Stimulated activated CD4-positive, alpha-beta T cell treated with anti-CD3 and anti-CD28 coated beads, Interleukin-4, amount 100 ng/mL, for 48 hours (primary cell): ENCODE measurements around the gene IGSF22.

Experiments used
- DNase-seq, 2 donors: peaks; one replicate each; pipeline ENCODE4 v3.0.0-alpha.2; 2020; ENCODE audit warnings: low read depth in 2 of 2

IGSF22 gene

GRCh38 chr11:18743900-18744514 lies 18.0 kb upstream of the IGSF22 start:
- DNase-seq: no peak

GRCh38 chr11:18743365-18743764 lies 17.4 kb upstream of the IGSF22 start:
- DNase-seq: no peak

- no peak for DNase-seq
Measured at GRCh38 chr11:18741783-18742182, 15.8 kb upstream of the IGSF22 start.

GRCh38 chr11:18739685-18740084 lies 13.7 kb upstream of the IGSF22 start:
- no peak for DNase-seq

- no peak for DNase-seq
Measured at GRCh38 chr11:18737642-18738041, 11.7 kb upstream of the IGSF22 start.

- DNase-seq: no peak
Measured at GRCh38 chr11:18736590-18737148, 10.7 kb upstream of the IGSF22 start.

GRCh38 chr11:18733202-18733601 lies 7.2 kb upstream of the IGSF22 start:
- no peak for DNase-seq

- DNase-seq: peak; percentile 40 to 61
Measured at GRCh38 chr11:18731949-18732821, 6.2 kb upstream of the IGSF22 start.

- no peak for DNase-seq
Measured at GRCh38 chr11:18731441-18731840, 5.5 kb upstream of the IGSF22 start.

- no peak for DNase-seq
Measured at GRCh38 chr11:18730020-18730419, 4.0 kb upstream of the IGSF22 start.

- no peak for DNase-seq
Measured at GRCh38 chr11:18729426-18729825, 3.4 kb upstream of the IGSF22 start.

- DNase-seq: no peak
Measured at GRCh38 chr11:18728658-18729057, 2.7 kb upstream of the IGSF22 start.

- peak; percentile 24 to 33 for DNase-seq
Measured at GRCh38 chr11:18727479-18728236, 1.7 kb upstream of the IGSF22 start.

GRCh38 chr11:18723991-18724390 lies 2.0 kb downstream of the IGSF22 start:
- no peak for DNase-seq

GRCh38 chr11:18722293-18722637 lies 3.7 kb downstream of the IGSF22 start:
- DNase-seq: no peak

- DNase-seq: peak; percentile 37 to 40
Measured at GRCh38 chr11:18721561-18722292, 4.3 kb downstream of the IGSF22 start.

GRCh38 chr11:18720808-18721560 lies 5.0 kb downstream of the IGSF22 start:
- DNase-seq: peak; percentile 70 to 79

GRCh38 chr11:18720091-18720807 lies 5.7 kb downstream of the IGSF22 start:
- DNase-seq: no peak

GRCh38 chr11:18715476-18715875 lies 10.5 kb downstream of the IGSF22 start:
- DNase-seq: no peak

GRCh38 chr11:18714443-18714780 lies 11.6 kb downstream of the IGSF22 start:
- no peak for DNase-seq
